Activated CD4-positive, alpha-beta T cell treated with anti-CD3 and anti-CD28 coated beads for 36 hours (primary cell): Measurements from ENCODE around the gene PTX3. TPM values are rescaled to one million over a fixed set of nuclear protein-coding genes. Genes with fewer than 3 reads are reported as not detected.

Source experiments
- ATAC-seq: fragments of 200-7000 bp; cut with Tn5 transposase; one replicate; pipeline ENCODE4 v1.10.0; 2021; ENCODE audit warnings: mild to moderate bottlenecking, moderate library complexity
- CTCF ChIA-PET: fragments of 350-600 bp; sonication (Branson Sonifier 250); formaldehyde crosslinking; loops from one replicate; lab custom pipeline; 2021; ENCODE audit warnings: antibody characterized with exemption; lab: Charles Lee
- POLR2A ChIA-PET: fragments of 350-600 bp; sonication (Branson Sonifier 250); formaldehyde crosslinking; loops from one replicate; lab custom pipeline; 2021; ENCODE audit warnings: antibody characterized with exemption, inconsistent platforms; lab: Charles Lee
- DNase-seq: peaks from one replicate; pipeline ENCODE4 v3.0.0-alpha.2; 2020
- H3K27ac Mint-ChIP-seq: one replicate; pipeline ENCODE4 v1.8.0; 2021; ENCODE audit warnings: mixed read lengths
- H3K27me3 Mint-ChIP-seq: one replicate; pipeline ENCODE4 v1.8.0; 2021; ENCODE audit warnings: mixed read lengths
- H3K36me3 Mint-ChIP-seq: one replicate; pipeline ENCODE4 v1.8.0; 2021; ENCODE audit warnings: low read depth, mixed read lengths
- H3K4me1 Mint-ChIP-seq: one replicate; pipeline ENCODE4 v1.8.0; 2021; ENCODE audit warnings: mixed read lengths
- H3K4me3 Mint-ChIP-seq: one replicate; pipeline ENCODE4 v1.8.0; 2021; ENCODE audit warnings: mild to moderate bottlenecking, moderate library complexity, mixed read lengths
- H3K9me3 Mint-ChIP-seq: one replicate; pipeline ENCODE4 v1.8.0; 2021; ENCODE audit warnings: low read depth, mixed read lengths
- intact Hi-C, 2 experiments: fragments of 100-400 bp; cut with DNase I in 1 of 2; cut with micrococcal nuclease in 1 of 2; formaldehyde crosslinking; loops; one replicate each; pipeline versions ENCODE4 v1.14.2 to v1.15.1; 2022 to 2024; cut with DNase I, micrococcal nuclease
- total RNA-seq, 2 experiments: library from RNA; stranded (reverse); gene quantifications; one replicate each; pipeline ENCODE4 v1.2.3, GENCODE V29; 2021

PTX3 gene
- total RNA-seq = under 1 TPM; 0.18 to 0.23 TPM

DNA sequence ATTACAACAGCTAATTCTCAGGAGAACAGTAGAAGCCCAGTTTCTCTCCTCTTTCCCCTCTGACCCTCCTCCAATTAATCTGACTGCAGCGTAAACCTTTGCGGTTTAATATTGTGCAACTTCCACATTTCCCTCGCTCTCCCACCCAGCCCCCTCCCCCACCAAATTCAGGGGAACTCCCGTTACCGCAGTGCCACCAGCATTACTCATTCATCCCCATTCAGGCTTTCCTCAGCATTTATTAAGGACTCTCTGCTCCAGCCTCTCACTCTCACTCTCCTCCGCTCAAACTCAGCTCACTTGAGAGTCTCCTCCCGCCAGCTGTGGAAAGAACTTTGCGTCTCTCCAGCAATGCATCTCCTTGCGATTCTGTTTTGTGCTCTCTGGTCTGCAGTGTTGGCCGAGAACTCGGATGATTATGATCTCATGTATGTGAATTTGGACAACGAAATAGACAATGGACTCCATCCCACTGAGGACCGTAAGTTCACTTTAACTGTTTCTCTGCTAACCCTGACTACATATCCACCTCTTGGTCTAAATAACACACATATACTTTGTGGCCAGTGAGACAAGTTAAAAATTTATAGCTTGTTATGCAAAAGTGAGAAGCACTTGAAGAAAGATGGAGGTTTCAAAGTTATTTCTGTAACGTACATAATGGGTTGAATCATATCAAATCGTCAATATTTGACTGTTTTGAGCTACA lies at the start of gene PTX3:
Gene PTX3, plus strand, starts transcription at position 268 of the 709 bp plus-strand sequence. Its CDS starts 84 bp downstream, at position 352.
- DNase-seq (peak; percentile 25), ATAC-seq (peak; percentile 39)
- Mint-ChIP-seq H3K27me3 (peaks cover 35% of the 10 kb centered on the region), H3K9me3 (no peaks in the 10 kb centered on the region), H3K36me3 (no peaks in the 10 kb centered on the region), H3K4me1 (peaks cover 13% of the 10 kb centered on the region), H3K4me3 (peak within 1 kb of the TSS; percentile 50), H3K27ac (no peak within 1 kb of the TSS)
- ChIA-PET POLR2A (no interaction called here), CTCF (interaction anchor here (0.6 kb wide), 1 partner anchor 24 kb away, joined by 4 read pairs; no protein-coding TSS in a partner anchor)
- intact Hi-C loops = loop anchor here in 1 of 2 experiments (10.0 kb wide), 1 partner anchor 668 kb away; the partner anchor contains the start of gene SHOX2

DNA sequence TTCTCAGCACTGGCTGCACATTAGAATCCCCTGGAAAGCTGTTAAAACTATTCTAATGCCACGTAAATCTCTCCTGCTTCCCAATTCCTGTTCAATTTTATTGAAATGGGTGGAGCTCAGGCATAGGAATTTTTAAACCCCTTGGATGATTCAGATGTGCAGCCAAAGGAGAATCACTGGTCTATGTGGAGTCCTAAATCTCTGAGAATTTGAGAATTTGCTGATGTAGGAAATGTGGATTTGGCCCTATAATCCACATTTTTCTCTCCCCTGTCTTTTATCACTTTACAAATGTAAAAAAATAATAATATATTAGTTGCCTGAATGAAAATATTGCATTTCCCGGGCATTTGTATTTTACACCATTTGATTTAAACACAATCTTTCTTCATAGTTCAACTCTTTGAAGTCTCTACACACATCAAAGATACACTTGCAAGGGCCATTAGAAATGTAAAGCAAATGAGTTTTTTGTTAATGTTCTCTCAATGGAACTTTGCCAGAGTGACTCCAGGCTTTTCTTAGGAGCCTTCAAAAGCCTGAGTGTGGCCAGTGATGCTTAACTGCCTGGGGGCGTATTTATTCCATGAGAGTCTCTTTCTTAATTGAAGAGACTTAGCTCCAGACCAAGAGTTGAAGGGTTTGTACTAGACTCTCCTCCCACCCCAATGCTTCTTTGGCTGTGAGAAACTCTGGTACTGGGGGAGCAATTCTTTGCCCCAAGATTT lies 48.8 kb upstream of the PTX3 start:
- ChIA-PET CTCF (interaction anchor here (1.3 kb wide), 1 partner anchor 145 kb away, joined by 5 read pairs; no protein-coding TSS in a partner anchor), POLR2A (no interaction called here)
- Mint-ChIP-seq H3K27ac (no peak overlapping the region), H3K4me1 (no peaks in the 10 kb centered on the region), H3K4me3 (no peak overlapping the region), H3K36me3 (peaks cover 2% of the 10 kb centered on the region), H3K27me3 (no peaks in the 10 kb centered on the region), H3K9me3 (peaks cover 3% of the 10 kb centered on the region)
- intact Hi-C loops = no loop called here
- no peak for ATAC-seq
- DNase-seq = no peak

DNA sequence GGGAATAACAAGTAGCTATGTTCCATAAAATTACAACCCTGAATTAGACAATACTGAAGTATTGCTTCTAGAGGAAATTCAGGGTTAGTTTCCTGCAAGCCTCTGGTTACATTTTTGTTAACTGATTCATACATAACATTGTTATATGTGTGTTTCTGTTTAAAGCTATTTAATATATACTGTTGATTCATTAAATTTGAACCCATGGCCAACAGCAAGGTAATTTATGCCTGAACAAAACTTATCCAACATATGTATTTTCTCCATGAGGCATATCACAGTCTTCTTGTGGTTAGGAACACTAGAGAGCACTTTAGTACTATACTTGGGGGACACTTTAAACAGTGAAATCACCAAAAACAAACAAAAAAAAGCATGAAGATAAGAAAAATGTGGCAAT lies 47.7 kb upstream of the PTX3 start:
- POLR2A ChIA-PET = no interaction called here
- no peak overlapping the region for H3K4me3 Mint-ChIP-seq
- intact Hi-C loops = no loop called here
- no peaks in the 10 kb centered on the region for H3K4me1 Mint-ChIP-seq
- ATAC-seq = no peak
- DNase-seq = no peak
- H3K27ac Mint-ChIP-seq = no peak overlapping the region
- H3K9me3 Mint-ChIP-seq = peaks cover 3% of the 10 kb centered on the region
- CTCF ChIA-PET = no interaction called here
- H3K36me3 Mint-ChIP-seq = peaks cover 2% of the 10 kb centered on the region
- no peaks in the 10 kb centered on the region for H3K27me3 Mint-ChIP-seq

- Mint-ChIP-seq H3K4me3 (no peak overlapping the region), H3K4me1 (no peaks in the 10 kb centered on the region), H3K27me3 (no peaks in the 10 kb centered on the region), H3K9me3 (peaks cover 3% of the 10 kb centered on the region), H3K36me3 (peaks cover 2% of the 10 kb centered on the region), H3K27ac (no peak overlapping the region)
- intact Hi-C loops = no loop called here
- ChIA-PET POLR2A (no interaction called here), CTCF (no interaction called here)
- no peak for DNase-seq
- no peak for ATAC-seq
These were observed 45.7 kb upstream of the PTX3 start for GRCh38 chr3:157390713-157391515.

DNA sequence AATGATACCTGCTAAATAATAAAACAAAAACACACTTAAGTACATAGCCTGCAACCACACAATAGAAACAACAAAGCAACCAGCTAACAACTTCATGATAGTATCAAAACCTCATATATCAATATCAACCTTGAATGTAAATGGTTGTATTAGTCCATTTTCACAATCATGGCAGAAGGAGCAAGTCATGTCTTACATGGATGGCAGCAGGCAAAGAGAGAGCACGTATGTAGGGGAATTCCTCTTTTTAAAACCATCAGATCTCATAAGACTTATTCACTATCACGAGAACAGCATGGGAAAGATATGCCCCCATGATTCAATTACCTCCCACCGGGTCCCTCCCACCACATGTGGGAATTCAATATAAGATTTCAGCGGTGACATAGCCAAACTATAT lies 44.5 kb upstream of the PTX3 start:
- peaks cover 2% of the 10 kb centered on the region for H3K27me3 Mint-ChIP-seq
- ChIA-PET POLR2A (no interaction called here), CTCF (no interaction called here)
- H3K4me3 Mint-ChIP-seq = no peak overlapping the region
- no peaks in the 10 kb centered on the region for H3K4me1 Mint-ChIP-seq
- H3K27ac Mint-ChIP-seq = no peak overlapping the region
- H3K9me3 Mint-ChIP-seq = peaks cover 3% of the 10 kb centered on the region
- DNase-seq (no peak), ATAC-seq (no peak)
- intact Hi-C loops = no loop called here
- peaks cover 2% of the 10 kb centered on the region for H3K36me3 Mint-ChIP-seq

GRCh38 chr3:157393113-157393512 lies 43.5 kb upstream of the PTX3 start:
- DNase-seq (no peak), ATAC-seq (no peak)
- POLR2A ChIA-PET = no interaction called here
- CTCF ChIA-PET = no interaction called here
- H3K27ac Mint-ChIP-seq = no peak overlapping the region
- intact Hi-C loops = no loop called here
- peaks cover 3% of the 10 kb centered on the region for H3K27me3 Mint-ChIP-seq
- H3K4me1 Mint-ChIP-seq = no peaks in the 10 kb centered on the region
- H3K36me3 Mint-ChIP-seq = peaks cover 2% of the 10 kb centered on the region
- H3K4me3 Mint-ChIP-seq = no peak overlapping the region
- H3K9me3 Mint-ChIP-seq = peaks cover 3% of the 10 kb centered on the region

DNA sequence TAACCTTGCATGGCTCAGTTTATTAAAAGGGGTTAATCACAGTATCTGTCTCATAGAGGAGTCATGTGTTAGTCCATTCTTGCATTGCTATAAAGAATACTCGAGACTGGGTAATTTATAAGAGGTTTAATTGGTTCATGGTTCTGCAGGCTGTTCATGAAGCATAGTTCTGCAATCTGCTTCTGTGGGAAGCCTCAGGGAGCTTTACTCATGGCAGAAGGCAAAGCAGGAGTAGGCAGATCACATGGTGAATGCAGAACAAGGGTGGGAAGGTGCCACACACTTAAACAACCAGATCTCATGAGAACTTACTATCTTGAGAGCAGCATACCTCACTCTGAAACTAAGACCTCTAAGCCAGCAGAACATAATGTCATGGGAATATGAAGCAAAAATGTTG lies 42.2 kb upstream of the PTX3 start:
- Mint-ChIP-seq H3K9me3 (peaks cover 3% of the 10 kb centered on the region), H3K27ac (no peak overlapping the region), H3K36me3 (peaks cover 2% of the 10 kb centered on the region), H3K4me3 (no peak overlapping the region), H3K4me1 (no peaks in the 10 kb centered on the region), H3K27me3 (peaks cover 3% of the 10 kb centered on the region)
- no peak for ATAC-seq
- CTCF ChIA-PET = no interaction called here
- POLR2A ChIA-PET = no interaction called here
- DNase-seq = no peak
- intact Hi-C loops = no loop called here

- Mint-ChIP-seq H3K4me3 (no peak overlapping the region), H3K4me1 (no peaks in the 10 kb centered on the region), H3K27me3 (peaks cover 3% of the 10 kb centered on the region), H3K27ac (no peak overlapping the region), H3K36me3 (no peaks in the 10 kb centered on the region), H3K9me3 (no peaks in the 10 kb centered on the region)
- DNase-seq = no peak
- POLR2A ChIA-PET = no interaction called here
- no peak for ATAC-seq
- CTCF ChIA-PET = no interaction called here
- intact Hi-C loops = no loop called here
These were observed 38.1 kb upstream of the PTX3 start for GRCh38 chr3:157398598-157398997.

GRCh38 chr3:157404381-157404780 lies 32.3 kb upstream of the PTX3 start:
- Mint-ChIP-seq H3K4me1 (no peaks in the 10 kb centered on the region), H3K27ac (no peak overlapping the region), H3K9me3 (no peaks in the 10 kb centered on the region), H3K36me3 (no peaks in the 10 kb centered on the region), H3K27me3 (no peaks in the 10 kb centered on the region), H3K4me3 (no peak overlapping the region)
- DNase-seq = no peak
- CTCF ChIA-PET = no interaction called here
- POLR2A ChIA-PET = no interaction called here
- intact Hi-C loops = no loop called here
- no peak for ATAC-seq

DNA sequence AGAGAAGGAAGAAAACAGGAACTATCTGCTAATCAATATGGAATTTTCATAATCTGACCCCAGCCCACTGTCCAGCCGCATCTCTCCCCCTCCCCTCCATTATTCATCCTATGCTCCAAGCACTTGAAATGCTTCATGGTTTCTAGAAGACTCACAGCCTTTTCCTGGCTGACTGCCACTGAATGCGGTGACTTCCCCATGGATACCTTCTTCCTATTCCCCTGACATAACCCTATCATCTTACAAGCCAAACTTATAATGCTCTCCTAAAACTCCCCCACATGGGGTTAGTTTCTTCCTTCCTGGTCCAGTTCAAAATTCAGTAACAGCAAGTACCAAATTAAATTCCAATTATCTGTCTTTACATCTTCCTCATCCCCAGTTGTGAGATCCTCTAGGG lies 31.2 kb upstream of the PTX3 start:
- no peak for DNase-seq
- Mint-ChIP-seq H3K27ac (no peak overlapping the region), H3K4me3 (no peak overlapping the region), H3K27me3 (no peaks in the 10 kb centered on the region), H3K36me3 (no peaks in the 10 kb centered on the region), H3K4me1 (no peaks in the 10 kb centered on the region), H3K9me3 (no peaks in the 10 kb centered on the region)
- intact Hi-C loops = no loop called here
- ChIA-PET CTCF (no interaction called here), POLR2A (no interaction called here)
- ATAC-seq = no peak

DNA sequence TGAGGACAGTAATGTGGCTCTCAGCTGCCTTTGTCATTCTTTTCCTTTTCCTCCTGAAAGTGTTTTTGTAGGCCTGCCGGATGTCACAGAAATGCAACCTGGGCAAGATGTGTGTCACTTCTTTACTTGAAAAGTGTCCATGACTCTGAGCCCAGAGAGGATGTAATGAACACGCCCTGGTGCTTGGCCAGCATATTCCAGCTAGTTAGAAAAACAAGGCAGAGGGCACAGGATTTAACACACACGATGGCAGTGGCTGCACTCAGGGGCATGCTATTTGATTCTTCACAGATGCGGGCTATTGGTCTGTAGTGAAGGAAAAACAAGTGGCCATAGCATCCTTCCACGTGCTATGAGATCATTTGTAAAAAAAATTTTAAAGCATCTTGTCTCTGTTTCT lies 30.3 kb upstream of the PTX3 start:
- ChIA-PET POLR2A (interaction anchor here (0.7 kb wide), 1 partner anchor 52 kb away, joined by 3 read pairs; no protein-coding TSS in a partner anchor), CTCF (no interaction called here)
- no peaks in the 10 kb centered on the region for H3K27me3 Mint-ChIP-seq
- DNase-seq (no peak), ATAC-seq (no peak)
- no peaks in the 10 kb centered on the region for H3K4me1 Mint-ChIP-seq
- H3K4me3 Mint-ChIP-seq = no peak overlapping the region
- H3K27ac Mint-ChIP-seq = no peak overlapping the region
- intact Hi-C loops = no loop called here
- H3K36me3 Mint-ChIP-seq = no peaks in the 10 kb centered on the region
- no peaks in the 10 kb centered on the region for H3K9me3 Mint-ChIP-seq
